ENCODE measurements around the gene TNFSF8. TPM values are rescaled to one million over a fixed set of nuclear protein-coding genes. Genes with fewer than 3 reads are reported as not detected.

TNFSF8 gene
- total RNA-seq, 1 donor = not detected

DNA sequence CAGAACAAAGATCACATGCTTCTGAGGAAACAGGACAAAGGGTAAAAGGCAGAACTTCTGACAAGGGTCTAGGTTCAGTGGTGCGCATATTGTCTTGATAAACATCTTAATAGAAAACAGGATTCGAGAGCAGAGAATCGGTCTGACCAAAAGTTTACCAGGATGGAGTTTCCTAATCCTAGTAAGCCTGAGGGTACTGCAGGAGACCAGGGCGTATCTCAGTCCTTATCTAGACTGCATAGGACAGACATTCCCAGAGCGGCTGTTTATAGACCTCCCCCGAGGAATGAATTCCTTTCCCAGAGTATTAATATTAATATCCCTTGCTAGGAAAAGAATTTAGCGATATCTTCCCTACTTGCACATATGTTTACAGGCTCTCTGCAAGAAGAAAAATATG is 32.4 kb upstream of the TNFSF8 start:
- no peak for DNase-seq (ENCODE audit: low read depth)

DNA sequence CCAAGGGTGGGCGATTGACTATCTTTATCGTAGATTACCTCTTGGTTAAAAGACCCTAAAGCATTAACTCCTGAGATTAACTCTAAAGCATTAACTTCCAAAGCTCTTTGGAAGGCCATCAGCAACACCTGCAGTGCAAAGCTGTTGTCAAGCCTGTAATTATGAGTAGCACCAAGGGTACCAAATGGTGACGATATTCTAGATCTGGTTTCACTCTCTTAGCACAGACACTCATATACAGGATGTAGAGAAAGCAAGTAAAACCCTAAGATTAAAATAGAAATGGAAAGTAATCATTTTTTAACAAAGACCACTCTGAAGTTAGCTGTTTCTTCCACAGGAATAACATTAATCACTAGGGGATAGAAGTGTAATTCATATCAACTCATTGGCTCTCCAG is 29.9 kb upstream of the TNFSF8 start:
- no peak overlapping the region for H3K4me3 ChIP-seq (ENCODE audit: low read depth, low read length)
- TF ChIP-seq, protein P1, sequence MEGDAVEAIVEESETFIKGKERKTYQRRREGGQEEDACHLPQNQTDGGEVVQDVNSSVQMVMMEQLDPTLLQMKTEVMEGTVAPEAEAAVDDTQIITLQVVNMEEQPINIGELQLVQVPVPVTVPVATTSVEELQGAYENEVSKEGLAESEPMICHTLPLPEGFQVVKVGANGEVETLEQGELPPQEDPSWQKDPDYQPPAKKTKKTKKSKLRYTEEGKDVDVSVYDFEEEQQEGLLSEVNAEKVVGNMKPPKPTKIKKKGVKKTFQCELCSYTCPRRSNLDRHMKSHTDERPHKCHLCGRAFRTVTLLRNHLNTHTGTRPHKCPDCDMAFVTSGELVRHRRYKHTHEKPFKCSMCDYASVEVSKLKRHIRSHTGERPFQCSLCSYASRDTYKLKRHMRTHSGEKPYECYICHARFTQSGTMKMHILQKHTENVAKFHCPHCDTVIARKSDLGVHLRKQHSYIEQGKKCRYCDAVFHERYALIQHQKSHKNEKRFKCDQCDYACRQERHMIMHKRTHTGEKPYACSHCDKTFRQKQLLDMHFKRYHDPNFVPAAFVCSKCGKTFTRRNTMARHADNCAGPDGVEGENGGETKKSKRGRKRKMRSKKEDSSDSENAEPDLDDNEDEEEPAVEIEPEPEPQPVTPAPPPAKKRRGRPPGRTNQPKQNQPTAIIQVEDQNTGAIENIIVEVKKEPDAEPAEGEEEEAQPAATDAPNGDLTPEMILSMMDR (IDR thresholded peaks at IDR 0.05; ENCODE audit: insufficient read depth, low read depth, low read length) = no peak
- DNase-seq (ENCODE audit: low read depth) = no peak

More for the DNA sequence above, 32.4 kb upstream of the TNFSF8 start:
- TF ChIP-seq, protein P1 (IDR thresholded peaks at IDR 0.05; ENCODE audit: insufficient read depth, low read depth, low read length) = no peak
- no peak overlapping the region for H3K4me3 ChIP-seq (ENCODE audit: low read depth, low read length)

DNA sequence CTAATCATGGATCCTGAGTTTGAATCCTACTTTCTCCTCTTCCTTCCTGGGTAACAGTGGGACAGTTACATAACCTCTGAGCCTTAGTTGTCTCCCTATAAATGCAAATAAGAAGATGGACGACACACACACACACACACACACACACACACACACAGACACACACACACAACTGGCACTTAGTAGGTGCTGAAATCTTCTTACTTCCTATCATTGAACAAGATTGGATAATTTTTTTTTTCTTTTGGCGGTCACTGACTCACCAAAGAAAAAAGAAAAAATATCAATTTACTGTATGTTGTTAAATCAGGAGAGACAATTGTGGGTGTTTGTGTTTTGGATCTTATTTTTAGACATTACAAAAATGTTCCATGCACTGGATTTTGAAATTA is 28.4 kb upstream of the TNFSF8 start:
- H3K4me3 ChIP-seq (ENCODE audit: low read depth, low read length) = no peak overlapping the region
- TF ChIP-seq, protein P1 (IDR thresholded peaks at IDR 0.05; ENCODE audit: insufficient read depth, low read depth, low read length) = no peak
- no peak for DNase-seq (ENCODE audit: low read depth)

DNA sequence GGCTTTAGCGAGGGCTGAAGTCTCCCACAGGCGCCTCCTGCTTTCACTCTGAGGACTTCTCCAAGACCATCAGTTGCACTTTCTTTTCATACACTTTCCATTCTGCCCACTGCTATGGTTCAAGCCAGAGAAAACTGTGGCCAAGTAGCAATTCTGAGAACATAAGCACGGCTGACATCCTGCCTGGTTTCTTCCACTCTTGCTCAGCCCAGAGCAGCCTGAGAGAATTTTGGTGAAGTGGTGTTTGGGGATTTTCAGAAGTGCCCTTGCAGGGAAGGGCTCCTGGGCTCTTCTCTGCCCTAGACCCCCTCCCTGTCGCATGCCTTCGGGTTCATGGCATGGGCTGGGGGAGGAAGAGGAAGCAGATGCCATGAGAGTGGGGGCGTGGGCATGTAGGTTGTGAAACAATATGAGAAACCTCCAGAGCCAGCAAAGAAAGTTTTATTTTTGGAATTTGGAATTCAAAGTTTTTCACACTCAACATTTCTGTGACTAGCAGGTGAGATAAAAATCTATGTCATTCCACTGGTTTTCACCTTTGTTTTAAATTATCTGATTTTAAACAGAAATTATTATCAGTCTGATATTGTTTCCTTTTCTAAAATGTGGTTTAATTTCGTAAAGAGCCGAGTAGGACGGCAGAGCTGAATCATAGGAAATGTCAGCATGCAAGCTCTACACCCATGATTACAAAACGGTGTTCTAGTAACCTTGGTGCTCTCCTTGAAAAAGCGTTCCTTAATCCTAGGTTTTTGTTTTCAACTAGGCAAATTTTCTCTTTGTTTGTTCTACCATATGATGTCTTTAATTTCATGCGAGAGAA is 27.8 kb upstream of the TNFSF8 start:
- DNase-seq (ENCODE audit: low read depth) = no peak
- TF ChIP-seq, protein P1 (IDR thresholded peaks at IDR 0.05; ENCODE audit: insufficient read depth, low read depth, low read length) = no peak
- H3K4me3 ChIP-seq (ENCODE audit: low read depth, low read length) = no peak overlapping the region

DNA sequence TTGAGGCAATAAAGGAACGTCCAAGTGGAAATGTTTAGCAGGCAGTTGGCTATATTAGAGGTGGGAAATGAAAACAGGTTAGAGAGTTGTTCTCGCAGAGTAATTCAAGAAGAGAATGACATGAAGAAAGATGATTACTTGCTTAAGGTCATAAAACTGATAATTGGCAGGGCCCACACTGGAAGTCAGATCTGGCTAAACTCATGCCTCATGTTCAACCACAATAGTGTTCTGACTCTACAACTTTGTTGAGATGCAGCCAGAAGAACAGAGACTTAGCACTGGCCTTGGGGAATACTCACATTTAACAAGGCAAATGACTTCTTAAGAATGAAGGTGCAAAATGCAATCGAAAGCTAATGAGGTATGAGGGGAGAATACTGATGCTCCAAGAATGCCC is 27.2 kb upstream of the TNFSF8 start:
- no peak overlapping the region for H3K4me3 ChIP-seq (ENCODE audit: low read depth, low read length)
- TF ChIP-seq, protein P1 (IDR thresholded peaks at IDR 0.05; ENCODE audit: insufficient read depth, low read depth, low read length) = no peak
- DNase-seq (ENCODE audit: low read depth) = no peak

DNA sequence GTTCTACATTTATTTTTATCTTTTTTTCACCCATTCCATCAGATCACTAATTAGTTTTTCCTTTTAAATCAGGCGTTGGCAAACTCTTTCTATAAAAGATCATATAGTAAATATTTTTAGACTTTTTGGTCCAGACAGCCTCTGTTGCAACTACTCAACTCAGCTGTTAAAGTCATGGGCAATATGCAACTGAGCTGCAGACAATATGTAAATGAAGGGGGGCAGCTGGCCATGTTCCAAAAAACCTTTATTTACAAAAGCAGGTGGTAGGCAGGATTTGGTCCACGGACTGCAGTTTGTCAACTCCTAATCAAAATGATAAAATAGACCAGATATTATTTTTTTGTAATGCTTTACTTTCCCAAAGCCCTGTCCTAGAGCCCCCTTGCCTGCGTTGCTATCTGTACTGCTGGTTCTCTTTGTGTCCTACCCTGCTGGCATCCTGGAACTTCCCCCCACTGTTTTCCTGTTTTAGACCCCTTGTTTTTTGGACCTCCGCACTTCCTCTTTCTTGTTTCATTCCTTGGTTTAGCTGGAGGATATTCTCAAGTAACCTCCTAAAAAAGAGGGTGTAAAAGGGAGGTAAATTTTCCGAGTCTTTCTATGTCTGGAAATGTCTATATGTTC is 24.7 kb upstream of the TNFSF8 start:
- H3K4me3 ChIP-seq (ENCODE audit: low read depth, low read length) = no peak overlapping the region
- DNase-seq (ENCODE audit: low read depth) = no peak
- TF ChIP-seq, protein P1 (IDR thresholded peaks at IDR 0.05; ENCODE audit: insufficient read depth, low read depth, low read length) = no peak
